AG09309 (cell line): ENCODE measurements around the gene CDK8.

Experiments used
- DNase-seq: peaks from one replicate; pipeline ENCODE4 v3.0.0-alpha.2; 2010; ENCODE audit warnings: low read depth
- H3K4me3 ChIP-seq: 2 replicates; pipeline ENCODE4 v1.5.1; 2011; ENCODE audit warnings: mild to moderate bottlenecking, low read depth, low read length, moderate library complexity; ENCODE audit not compliant: control insufficient read depth
- CTCF ChIP-seq: IDR thresholded peaks from 2 replicates; pipeline ENCODE4 v1.5.1; 2011; ENCODE audit warnings: mild to moderate bottlenecking, low read depth, low read length, inconsistent platforms; ENCODE audit not compliant: insufficient read depth, control insufficient read depth; ENCODE audit errors: missing control alignments

Gene CDK8

GRCh38 chr13:26384587-26384986, 130.7 kb downstream of the CDK8 start:
- no peak for TF ChIP-seq CTCF
- H3K4me3 ChIP-seq: no peak overlapping the region
- no peak for DNase-seq

- no peak for DNase-seq
- no peak overlapping the region for H3K4me3 ChIP-seq
- no peak for TF ChIP-seq CTCF
Measured at GRCh38 chr13:26386026-26386425, 132.1 kb downstream of the CDK8 start.

GRCh38 chr13:26390203-26390602, 136.3 kb downstream of the CDK8 start:
- DNase-seq: no peak
- no peak overlapping the region for H3K4me3 ChIP-seq
- TF ChIP-seq CTCF: no peak

- DNase-seq: no peak
- no peak for TF ChIP-seq CTCF
- H3K4me3 ChIP-seq: no peak overlapping the region
Measured at GRCh38 chr13:26400545-26400944, 146.6 kb downstream of the CDK8 start.

GRCh38 chr13:26401069-26401468, 147.1 kb downstream of the CDK8 start:
- no peak for DNase-seq
- H3K4me3 ChIP-seq: no peak overlapping the region
- no peak for TF ChIP-seq CTCF

- TF ChIP-seq CTCF: no peak
- H3K4me3 ChIP-seq: no peak overlapping the region
- DNase-seq: no peak
Measured at GRCh38 chr13:26401578-26402021, 147.7 kb downstream of the CDK8 start.

GRCh38 chr13:26406791-26407190, 152.9 kb downstream of the CDK8 start:
- no peak for TF ChIP-seq CTCF
- H3K4me3 ChIP-seq: no peak overlapping the region
- no peak for DNase-seq
